ENCODE data around the gene ZNF423.
"Not testable (repeated sequence)": the region's sequence is repeated elsewhere in the genome, so short reads cannot be mapped to it uniquely, and the experiment has no call there.

Gene ZNF423

DNA sequence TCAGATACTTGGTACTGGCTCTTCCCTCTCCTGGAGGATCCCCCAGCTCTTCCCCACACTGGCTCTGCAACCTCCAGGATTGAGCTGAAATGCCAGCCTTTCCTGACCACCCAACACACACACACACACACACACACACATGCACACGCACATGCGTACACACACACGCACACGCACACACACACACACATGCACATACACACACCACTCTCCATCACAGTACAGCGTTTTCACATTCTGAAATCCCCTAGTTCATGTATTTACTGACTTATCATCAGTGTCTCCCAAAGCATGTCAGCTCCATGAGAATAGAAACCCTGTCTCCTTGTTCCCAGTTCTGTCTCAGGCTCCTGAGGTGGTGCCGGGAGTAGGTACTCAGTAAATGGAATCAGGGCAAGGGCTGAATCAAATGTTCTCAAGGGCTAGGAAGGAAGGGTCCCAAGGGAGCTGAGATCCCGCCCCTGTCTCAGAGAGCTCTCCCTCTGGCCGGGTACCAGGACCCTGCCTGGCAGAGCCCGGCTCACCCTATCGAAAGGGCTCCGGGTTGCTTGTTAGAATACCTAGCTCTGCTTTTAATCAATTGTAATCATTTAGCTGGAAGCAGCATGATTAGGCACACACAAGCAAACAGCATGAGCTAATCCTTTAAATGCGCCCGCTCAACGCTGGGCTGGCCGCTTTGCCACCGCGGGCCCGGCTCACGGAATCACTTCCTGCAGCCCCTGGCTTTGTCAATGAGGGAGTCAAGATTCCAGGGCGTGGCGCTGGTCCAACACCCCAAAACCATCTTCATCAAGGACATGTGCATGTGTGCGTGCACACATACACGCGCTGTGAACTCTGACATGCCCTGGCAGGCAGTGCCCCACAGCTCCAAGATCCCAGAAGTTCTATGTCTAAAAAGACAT, 341.6 kb downstream of the ZNF423 start:
- no peak overlapping the region for H3K4me3 ChIP-seq (ENCODE audit: insufficient read length, low read depth)

DNA sequence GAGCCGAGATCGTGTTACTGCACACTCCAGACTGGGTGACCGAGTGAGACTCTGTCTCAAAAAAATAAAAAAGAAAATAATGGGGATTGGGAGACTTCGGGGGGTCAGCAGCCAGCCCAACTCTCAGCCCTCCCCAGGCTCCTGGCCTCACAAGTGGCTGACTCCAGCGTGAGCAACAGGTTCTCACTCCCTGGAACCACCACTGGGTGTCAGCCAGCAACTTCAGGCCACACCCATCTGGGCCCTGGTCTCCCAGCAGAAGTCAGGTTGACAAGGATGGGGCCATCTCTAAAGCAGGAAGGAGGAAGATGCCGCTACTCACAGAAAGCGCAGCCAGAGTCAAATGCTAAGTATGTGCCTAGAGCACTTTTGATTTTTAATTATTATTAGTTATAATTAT, 342.9 kb downstream of the ZNF423 start:
- Histone ChIP-seq H3K27me3 (ENCODE audit: insufficient read depth, insufficient read length) (no peaks in the 10 kb centered on the region), H3K9me3 (ENCODE audit: insufficient read depth, low read length) (no peaks in the 10 kb centered on the region), H3K4me1 (ENCODE audit: insufficient read depth, insufficient read length) (no peaks in the 10 kb centered on the region), H3K4me3 (ENCODE audit: insufficient read length, low read depth) (no peak overlapping the region), H3K36me3 (ENCODE audit: insufficient read depth, insufficient read length, low read length) (peaks cover 6% of the 10 kb centered on the region), H3K9ac (ENCODE audit: insufficient read length, low read depth) (no peak overlapping the region)
- no peak for DNase-seq (ENCODE audit: low read depth, low spot score)
- TF ChIP-seq ZNF274 (IDR thresholded peaks at IDR 0.05; ENCODE audit: low read depth, low read length) (no peak), YY1 (IDR thresholded peaks at IDR 0.05; ENCODE audit: insufficient read depth, insufficient read length) (no peak), SUZ12 (IDR thresholded peaks at IDR 0.05; ENCODE audit: extremely low read depth, insufficient read depth, insufficient read length) (no peak)

More for the DNA sequence above, 341.6 kb downstream of the ZNF423 start:
- no peak for DNase-seq (ENCODE audit: low read depth, low spot score)
- H3K9me3 ChIP-seq (ENCODE audit: insufficient read depth, low read length), result no peaks in the 10 kb centered on the region
- H3K27me3 ChIP-seq (ENCODE audit: insufficient read depth, insufficient read length), result no peaks in the 10 kb centered on the region
- TF ChIP-seq YY1 (IDR thresholded peaks at IDR 0.05; ENCODE audit: insufficient read depth, insufficient read length) (no peak), ZNF274 (IDR thresholded peaks at IDR 0.05; ENCODE audit: low read depth, low read length) (no peak)
- H3K36me3 ChIP-seq (ENCODE audit: insufficient read depth, insufficient read length, low read length), result peaks cover 7% of the 10 kb centered on the region
- H3K9ac ChIP-seq (ENCODE audit: insufficient read length, low read depth), result no peak overlapping the region
- no peaks in the 10 kb centered on the region for H3K4me1 ChIP-seq (ENCODE audit: insufficient read depth, insufficient read length)

DNA sequence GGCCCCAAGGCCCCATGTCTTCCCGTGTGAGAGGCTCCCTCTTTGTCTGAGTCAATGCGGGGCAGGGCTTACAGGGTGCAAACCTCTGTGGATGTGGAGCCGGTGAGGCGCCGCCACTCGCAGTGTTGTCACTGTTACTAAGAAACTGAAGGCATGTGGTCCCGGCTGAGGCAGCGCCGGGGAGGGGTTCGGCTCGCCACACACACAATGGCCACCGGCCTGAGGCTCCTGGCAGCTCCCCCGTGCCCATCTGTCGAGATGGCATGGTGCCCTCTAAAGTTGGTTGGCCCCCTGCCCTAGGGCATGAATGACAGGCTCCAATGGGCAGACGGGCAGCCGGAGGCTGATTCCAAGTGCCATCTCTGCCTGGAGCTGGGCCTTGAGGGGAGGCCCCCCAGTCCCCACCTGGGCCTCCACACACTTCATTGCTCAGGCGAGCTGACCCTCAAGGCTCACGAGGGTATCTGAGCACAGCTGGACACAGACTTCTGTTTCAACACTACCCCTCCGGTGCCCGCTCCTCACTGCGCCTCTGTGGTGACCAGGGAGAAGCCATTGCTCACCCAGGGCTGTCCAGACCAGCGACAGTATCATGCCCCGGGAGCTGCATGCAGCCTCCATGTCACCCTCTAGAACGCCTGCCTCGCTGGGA, 345.1 kb downstream of the ZNF423 start:
- Histone ChIP-seq H3K9me3 (ENCODE audit: insufficient read depth, low read length) (no peaks in the 10 kb centered on the region), H3K27me3 (ENCODE audit: insufficient read depth, insufficient read length) (no peaks in the 10 kb centered on the region), H3K4me3 (ENCODE audit: insufficient read length, low read depth) (no peak overlapping the region), H3K9ac (ENCODE audit: insufficient read length, low read depth) (no peak overlapping the region), H3K36me3 (ENCODE audit: insufficient read depth, insufficient read length, low read length) (peaks cover 6% of the 10 kb centered on the region), H3K4me1 (ENCODE audit: insufficient read depth, insufficient read length) (no peaks in the 10 kb centered on the region)
- TF ChIP-seq ZNF274 (IDR thresholded peaks at IDR 0.05; ENCODE audit: low read depth, low read length) (no peak), SUZ12 (IDR thresholded peaks at IDR 0.05; ENCODE audit: extremely low read depth, insufficient read depth, insufficient read length) (no peak), YY1 (IDR thresholded peaks at IDR 0.05; ENCODE audit: insufficient read depth, insufficient read length) (no peak)
- no peak for DNase-seq (ENCODE audit: low read depth, low spot score)

DNA sequence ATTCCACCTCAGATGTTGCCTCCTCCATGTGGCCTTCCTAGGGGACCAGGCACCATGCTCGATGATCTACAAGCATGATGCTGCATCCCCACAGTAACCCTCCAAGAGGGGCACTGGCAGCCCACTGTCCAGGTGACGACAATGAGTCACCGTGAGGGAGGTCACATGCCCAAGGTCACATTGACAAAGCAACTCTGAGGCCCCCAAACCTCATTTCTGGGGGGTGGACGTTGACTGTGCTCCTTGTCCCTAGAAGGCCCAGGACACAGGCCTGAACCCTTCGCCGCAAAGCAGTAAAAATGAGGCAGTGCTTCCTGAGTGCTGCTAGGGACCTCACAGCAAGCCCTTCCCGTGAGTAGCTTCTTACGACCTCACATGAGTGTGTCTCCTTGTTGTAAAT, 345.8 kb downstream of the ZNF423 start:
- DNase-seq (ENCODE audit: low read depth, low spot score), result no peak
- no peak overlapping the region for H3K9ac ChIP-seq (ENCODE audit: insufficient read length, low read depth)
- H3K4me1 ChIP-seq (ENCODE audit: insufficient read depth, insufficient read length), result no peaks in the 10 kb centered on the region
- no peak overlapping the region for H3K4me3 ChIP-seq (ENCODE audit: insufficient read length, low read depth)
- H3K36me3 ChIP-seq (ENCODE audit: insufficient read depth, insufficient read length, low read length), result peaks cover 9% of the 10 kb centered on the region
- H3K27me3 ChIP-seq (ENCODE audit: insufficient read depth, insufficient read length), result no peaks in the 10 kb centered on the region
- no peaks in the 10 kb centered on the region for H3K9me3 ChIP-seq (ENCODE audit: insufficient read depth, low read length)
- TF ChIP-seq SUZ12 (IDR thresholded peaks at IDR 0.05; ENCODE audit: extremely low read depth, insufficient read depth, insufficient read length) (no peak), YY1 (IDR thresholded peaks at IDR 0.05; ENCODE audit: insufficient read depth, insufficient read length) (no peak), ZNF274 (IDR thresholded peaks at IDR 0.05; ENCODE audit: low read depth, low read length) (no peak)

- not testable (repeated sequence) for H3K27me3 ChIP-seq (ENCODE audit: insufficient read depth, insufficient read length); H3K4me1 ChIP-seq (ENCODE audit: insufficient read depth, insufficient read length); H3K9ac ChIP-seq (ENCODE audit: insufficient read length, low read depth)
Observed at GRCh38 chr16:49506058-49507013, 349.6 kb downstream of the ZNF423 start.

GRCh38 chr16:49505556-49505955, 350.4 kb downstream of the ZNF423 start:
- Histone ChIP-seq H3K36me3 (ENCODE audit: insufficient read depth, insufficient read length, low read length) (peaks cover 5% of the 10 kb centered on the region), H3K4me1 (ENCODE audit: insufficient read depth, insufficient read length) (no peaks in the 10 kb centered on the region), H3K4me3 (ENCODE audit: insufficient read length, low read depth) (no peak overlapping the region), H3K9me3 (ENCODE audit: insufficient read depth, low read length) (no peaks in the 10 kb centered on the region), H3K27me3 (ENCODE audit: insufficient read depth, insufficient read length) (no peaks in the 10 kb centered on the region), H3K9ac (ENCODE audit: insufficient read length, low read depth) (no peak overlapping the region)
- TF ChIP-seq YY1 (IDR thresholded peaks at IDR 0.05; ENCODE audit: insufficient read depth, insufficient read length), result no peak
- no peak for TF ChIP-seq ZNF274 (IDR thresholded peaks at IDR 0.05; ENCODE audit: low read depth, low read length)
- no peak for TF ChIP-seq SUZ12 (IDR thresholded peaks at IDR 0.05; ENCODE audit: extremely low read depth, insufficient read depth, insufficient read length)
- no peak for DNase-seq (ENCODE audit: low read depth, low spot score)

More at GRCh38 chr16:49506058-49507013, 349.6 kb downstream of the ZNF423 start:
- not testable (repeated sequence) for H3K4me3 ChIP-seq (ENCODE audit: insufficient read length, low read depth); H3K36me3 ChIP-seq (ENCODE audit: insufficient read depth, insufficient read length, low read length); DNase-seq (ENCODE audit: low read depth, low spot score); H3K9me3 ChIP-seq (ENCODE audit: insufficient read depth, low read length)
